Measurements from ENCODE around the gene ZNF235.
"Not testable (repeated sequence)": the region's sequence is repeated elsewhere in the genome, so short reads cannot be mapped to it uniquely, and the experiment has no call there.

The ZNF235 gene

DNA sequence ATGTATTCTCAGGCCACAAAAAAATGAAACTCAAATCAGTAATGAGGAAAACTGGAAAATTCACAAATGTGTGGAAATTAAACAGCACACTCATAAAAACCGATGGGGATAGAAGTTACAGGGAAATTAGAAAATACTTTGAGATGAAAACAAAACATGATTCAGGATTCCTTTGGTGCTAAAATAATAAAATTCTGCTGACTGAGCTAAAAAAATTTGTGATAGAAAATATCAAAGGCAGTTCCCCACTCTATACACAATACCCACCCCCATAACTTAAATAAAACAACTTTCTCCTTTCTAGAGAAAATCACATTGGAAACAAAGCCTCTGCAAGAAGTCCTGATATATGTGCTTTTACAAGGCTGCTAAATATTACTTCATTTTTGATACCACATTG, 46.7 kb downstream of the ZNF235 start:
- DNase-seq (ENCODE audit: low read depth in 3 of 3, low spot score in 1 of 3): no peak

DNA sequence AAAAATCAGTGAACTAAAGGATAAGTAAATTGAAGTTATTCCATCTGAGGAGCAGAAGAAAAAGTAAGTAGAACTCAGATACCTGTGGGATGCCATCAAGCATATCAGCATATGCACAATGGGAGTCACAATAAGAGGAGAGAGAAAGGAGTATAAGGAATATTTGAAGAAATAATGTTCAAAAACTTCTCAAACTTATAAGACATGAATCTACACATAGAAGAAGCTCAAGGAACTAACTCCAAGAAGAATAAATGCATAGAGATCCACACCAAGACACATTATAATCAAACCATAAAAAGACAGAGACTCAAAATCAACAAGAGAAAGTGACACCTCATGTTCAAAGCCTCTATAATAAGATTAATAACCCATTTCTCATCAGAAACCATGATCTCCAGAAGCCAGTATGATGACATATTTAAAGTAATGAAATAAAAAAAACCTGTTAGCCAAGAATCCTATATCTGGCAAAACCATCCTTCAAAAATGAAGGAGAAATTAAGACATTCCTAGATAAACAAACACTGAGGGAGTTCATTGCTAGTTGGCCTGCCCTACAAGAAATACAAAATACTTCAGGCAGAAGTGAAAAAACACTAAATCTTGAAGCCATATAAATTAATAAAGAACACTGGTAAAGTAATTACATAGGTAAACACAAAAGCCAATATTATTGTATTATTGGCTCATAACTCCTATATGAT, 49.0 kb downstream of the ZNF235 start:
- DNase-seq (ENCODE audit: low read depth in 3 of 3, low spot score in 1 of 3): no peak

DNA sequence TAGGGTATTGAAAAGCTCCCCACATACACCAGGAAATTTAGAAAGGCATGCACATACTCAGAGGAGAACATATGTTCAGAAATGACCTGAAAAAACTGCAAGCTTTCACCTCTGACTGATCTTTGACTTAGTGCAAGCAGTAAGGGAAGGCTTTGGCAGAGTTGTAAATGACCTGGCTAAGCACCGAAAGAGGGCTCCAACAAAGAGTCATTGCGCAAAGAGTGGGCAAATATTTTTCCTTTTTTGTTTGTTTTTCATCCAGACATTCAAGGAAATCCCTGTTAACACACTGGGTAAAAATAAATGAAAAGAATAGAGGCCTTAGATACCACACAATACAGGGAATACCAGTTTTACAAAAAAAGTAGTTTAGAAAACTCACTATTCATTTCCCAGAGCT, 50.3 kb downstream of the ZNF235 start:
- DNase-seq (ENCODE audit: low read depth in 3 of 3, low spot score in 1 of 3): no peak

DNA sequence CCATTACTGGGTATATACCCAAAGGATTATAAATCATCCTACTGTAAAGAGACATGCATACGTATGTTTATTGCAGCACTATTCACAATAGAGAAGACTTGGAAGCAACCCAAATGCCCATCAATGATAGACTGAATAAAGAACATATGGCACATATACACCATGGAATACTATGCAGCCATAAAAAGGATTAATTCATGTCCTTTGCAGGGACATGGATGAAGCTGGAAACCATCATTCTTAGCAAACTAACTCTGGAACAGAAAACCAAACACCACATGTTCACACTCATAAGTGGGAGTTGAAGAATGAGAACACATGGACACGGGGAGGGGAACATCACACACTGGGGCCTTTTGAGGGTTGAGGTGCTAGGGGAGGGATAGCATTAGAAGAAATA, 51.4 kb downstream of the ZNF235 start:
- DNase-seq (ENCODE audit: low read depth in 3 of 3, low spot score in 1 of 3): not testable (repeated sequence)

DNA sequence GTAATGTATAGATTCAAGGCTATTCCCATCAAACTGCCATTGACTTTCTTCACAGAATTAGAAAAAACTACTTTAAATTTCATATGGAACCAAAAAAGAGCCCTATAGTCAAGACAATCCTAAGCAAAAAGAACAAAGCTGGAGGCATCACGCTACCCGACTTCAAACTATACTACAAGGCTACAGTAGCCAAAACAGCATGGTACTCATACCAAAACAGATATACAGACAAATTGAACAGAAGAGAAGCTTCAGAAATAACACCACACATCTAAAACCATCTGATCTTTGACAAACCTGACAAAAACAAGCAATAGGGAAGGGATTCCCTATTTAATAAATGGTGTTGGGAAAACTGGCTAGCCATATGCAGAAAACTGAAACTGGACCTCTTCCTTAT, 52.5 kb downstream of the ZNF235 start:
- DNase-seq (ENCODE audit: low read depth in 3 of 3, low spot score in 1 of 3): not testable (repeated sequence)

DNA sequence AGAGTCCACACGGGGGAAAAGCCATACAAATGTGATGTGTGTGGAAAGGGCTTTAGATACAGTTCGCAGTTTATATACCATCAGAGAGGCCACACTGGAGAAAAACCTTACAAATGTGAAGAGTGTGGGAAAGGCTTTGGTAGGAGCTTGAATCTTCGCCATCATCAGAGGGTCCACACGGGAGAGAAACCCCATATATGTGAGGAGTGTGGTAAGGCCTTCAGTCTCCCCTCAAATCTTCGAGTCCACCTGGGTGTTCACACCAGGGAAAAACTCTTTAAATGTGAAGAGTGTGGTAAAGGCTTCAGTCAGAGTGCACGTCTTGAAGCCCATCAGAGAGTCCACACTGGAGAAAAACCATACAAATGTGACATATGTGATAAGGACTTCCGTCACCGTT, 68.4 kb downstream of the ZNF235 start:
- DNase-seq (ENCODE audit: low read depth in 3 of 3, low spot score in 1 of 3): no peak
